ENCODE results near the gene C7orf25. TPM values are rescaled to one million over a fixed set of nuclear protein-coding genes. Genes with fewer than 3 reads are reported as not detected.
A peak's percentile ranks its signal among the peaks of the same experiment; 100 is the strongest.

C7orf25 gene
- total RNA-seq, 1 donor from 2014 or later, result 8.1 TPM

- H3K4me1 Mint-ChIP-seq (ENCODE audit: unreplicated experiment), result peaks cover 14% of the 10 kb centered on the region
- H3K27me3 Mint-ChIP-seq, result no peaks in the 10 kb centered on the region
- no peak overlapping the region for H3K27ac Mint-ChIP-seq
- DNase-seq (ENCODE audit: extremely low spot score, unreplicated experiment), result no peak
- no peak for TF ChIP-seq CTCF (conservative IDR thresholded peaks at IDR 0.05)
- no peak overlapping the region for H3K4me3 Mint-ChIP-seq
- H3K36me3 Mint-ChIP-seq, result no peaks in the 10 kb centered on the region
- H3K9me3 Mint-ChIP-seq, result no peaks in the 10 kb centered on the region
Measured at GRCh38 chr7:42906181-42906580, 5.7 kb downstream of the C7orf25 start.

GRCh38 chr7:42902331-42902730, 9.5 kb downstream of the C7orf25 start:
- H3K4me3 Mint-ChIP-seq, result no peak overlapping the region
- no peak for DNase-seq (ENCODE audit: extremely low spot score, unreplicated experiment)
- peaks cover 3% of the 10 kb centered on the region for H3K4me1 Mint-ChIP-seq (ENCODE audit: unreplicated experiment)
- H3K36me3 Mint-ChIP-seq, result no peaks in the 10 kb centered on the region
- no peaks in the 10 kb centered on the region for H3K9me3 Mint-ChIP-seq
- peaks cover 3% of the 10 kb centered on the region for H3K27me3 Mint-ChIP-seq
- no peak for TF ChIP-seq CTCF (conservative IDR thresholded peaks at IDR 0.05)
- H3K27ac Mint-ChIP-seq, result no peak overlapping the region

DNA sequence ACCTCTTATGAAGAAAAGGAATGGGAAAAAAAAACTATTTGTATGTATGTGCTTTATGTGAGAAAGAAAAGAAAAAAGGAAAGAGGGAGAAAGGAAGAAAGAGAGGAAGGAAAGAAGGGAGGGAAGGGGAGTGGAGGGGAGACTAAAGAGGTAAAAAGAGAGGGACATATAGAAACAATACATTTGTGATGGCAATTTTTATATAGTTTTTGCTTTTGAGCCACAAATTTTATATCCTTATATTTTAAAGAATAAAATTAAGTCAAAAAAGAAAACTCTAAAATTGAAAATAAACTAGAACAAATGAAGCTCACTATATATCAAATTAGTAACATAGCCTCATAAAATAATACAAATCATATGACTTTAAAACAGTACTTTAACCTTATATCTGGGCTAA, 11.0 kb downstream of the C7orf25 start:
- Mint-ChIP-seq H3K27me3 (peaks cover 3% of the 10 kb centered on the region), H3K27ac (no peak overlapping the region), H3K4me1 (ENCODE audit: unreplicated experiment) (peaks cover 3% of the 10 kb centered on the region), H3K4me3 (no peak overlapping the region), H3K9me3 (no peaks in the 10 kb centered on the region), H3K36me3 (no peaks in the 10 kb centered on the region)
- no peak for DNase-seq (ENCODE audit: extremely low spot score, unreplicated experiment)
- TF ChIP-seq CTCF (conservative IDR thresholded peaks at IDR 0.05), result no peak

DNA sequence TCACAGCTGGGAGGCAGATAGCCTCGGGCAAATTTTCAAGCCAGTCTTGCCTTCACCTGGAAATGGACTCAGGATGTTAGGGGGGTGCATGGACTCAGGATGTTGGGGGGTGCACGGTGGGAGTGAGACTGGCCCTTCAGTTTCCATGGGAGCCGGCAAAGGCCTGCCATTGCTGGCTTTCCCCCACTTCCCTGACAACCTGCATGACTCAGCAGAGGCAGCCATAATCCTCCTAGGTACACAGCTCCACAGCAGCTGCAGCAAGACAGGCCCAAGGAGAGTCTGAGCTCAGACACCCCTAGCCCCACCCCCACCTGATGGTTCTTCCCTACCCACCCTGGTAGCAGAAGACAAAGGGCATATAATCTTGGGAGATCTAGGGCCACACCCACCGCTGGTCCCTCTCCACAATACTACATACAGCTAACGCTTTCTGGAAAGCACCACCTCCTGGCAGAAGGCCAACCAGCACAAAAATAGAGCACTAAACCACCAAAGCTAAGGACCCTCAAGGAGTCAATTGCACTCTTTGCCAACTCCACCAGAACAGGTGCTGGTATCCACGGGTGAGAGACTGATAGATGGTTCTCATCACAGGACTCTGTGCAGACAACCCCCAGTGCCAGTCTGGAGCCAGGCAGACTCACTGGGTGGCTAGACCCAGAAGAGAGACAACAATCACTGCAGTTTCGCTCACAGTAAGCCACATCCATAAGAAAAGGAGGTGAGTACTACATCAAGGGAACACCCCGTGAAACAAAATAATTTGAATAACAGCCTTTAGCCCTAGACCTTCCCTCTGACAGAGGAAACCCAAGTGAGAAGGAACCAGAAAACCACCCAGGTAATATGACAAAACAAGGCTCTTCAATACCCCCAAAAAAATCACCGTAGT, 18.3 kb downstream of the C7orf25 start:
- Mint-ChIP-seq H3K4me3 (no peak overlapping the region), H3K27me3 (no peaks in the 10 kb centered on the region), H3K4me1 (ENCODE audit: unreplicated experiment) (peaks cover 7% of the 10 kb centered on the region), H3K9me3 (peaks cover 11% of the 10 kb centered on the region), H3K36me3 (peaks cover 13% of the 10 kb centered on the region), H3K27ac (no peak overlapping the region)
- TF ChIP-seq CTCF (conservative IDR thresholded peaks at IDR 0.05), result no peak
- DNase-seq (ENCODE audit: extremely low spot score, unreplicated experiment), result no peak

- peak overlapping the region; percentile 91 for H3K4me3 Mint-ChIP-seq
- H3K27me3 Mint-ChIP-seq, result no peaks in the 10 kb centered on the region
- peak overlapping the region; percentile 92 for H3K27ac Mint-ChIP-seq
- no peaks in the 10 kb centered on the region for H3K36me3 Mint-ChIP-seq
- no peak for DNase-seq (ENCODE audit: extremely low spot score, unreplicated experiment)
- H3K9me3 Mint-ChIP-seq, result no peaks in the 10 kb centered on the region
- H3K4me1 Mint-ChIP-seq (ENCODE audit: unreplicated experiment), result peaks cover 20% of the 10 kb centered on the region
- TF ChIP-seq CTCF (conservative IDR thresholded peaks at IDR 0.05), result no peak
Measured at GRCh38 chr7:42886893-42887505, 24.9 kb downstream of the C7orf25 start.

Measured in type B pancreatic cell (in vitro differentiated cells).